Measurements from ENCODE around the gene GLI2. TPM values are rescaled to one million over a fixed set of nuclear protein-coding genes. Genes with fewer than 3 reads are reported as not detected.

The GLI2 gene
- total RNA-seq, 1 experiment from 2014 or later: 11.6 TPM

DNA sequence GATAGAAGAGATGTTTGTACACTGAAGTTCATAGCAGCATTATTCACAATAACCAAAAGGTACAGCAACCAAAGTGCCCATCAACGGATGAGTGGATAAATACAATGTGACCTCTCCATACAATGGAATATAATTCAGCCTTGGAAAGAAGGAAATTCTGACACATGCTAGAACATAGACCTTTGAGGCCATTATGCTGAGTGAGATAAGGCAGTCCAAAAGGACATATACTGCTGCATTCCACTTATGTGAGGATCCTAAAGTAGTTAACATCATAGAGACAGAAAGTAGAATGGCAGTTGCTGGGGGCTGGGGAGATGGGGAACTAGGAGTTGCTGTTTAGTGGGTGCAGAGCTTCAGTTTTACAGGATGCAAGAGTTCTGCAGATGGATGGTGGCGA, 38.2 kb upstream of the GLI2 start:
- Histone ChIP-seq H2AFZ (no peak overlapping the region), H3K9me3 (ENCODE audit: insufficient read depth, low read depth) (no peaks in the 10 kb centered on the region), H3K36me3 (ENCODE audit: low read depth) (no peaks in the 10 kb centered on the region), H3K27ac (no peak overlapping the region), H3F3A (ENCODE audit: insufficient read depth, low read depth) (no peaks in the 10 kb centered on the region), H3K4me2 (no peak overlapping the region), H3K9me2 (ENCODE audit: insufficient read depth) (no peaks in the 10 kb centered on the region), H3K4me3 (no peak overlapping the region), H4K20me1 (ENCODE audit: insufficient read depth) (no peaks in the 10 kb centered on the region), H3K27me3 (ENCODE audit: insufficient read depth, low read depth) (peaks cover 33% of the 10 kb centered on the region), H3K4me1 (replicated peaks; ENCODE audit: insufficient read depth) (no peaks in the 10 kb centered on the region), H3K79me2 (ENCODE audit: low read depth) (no peaks in the 10 kb centered on the region)
- CTCF ChIA-PET: no interaction called here
- TF ChIP-seq, protein P1, sequence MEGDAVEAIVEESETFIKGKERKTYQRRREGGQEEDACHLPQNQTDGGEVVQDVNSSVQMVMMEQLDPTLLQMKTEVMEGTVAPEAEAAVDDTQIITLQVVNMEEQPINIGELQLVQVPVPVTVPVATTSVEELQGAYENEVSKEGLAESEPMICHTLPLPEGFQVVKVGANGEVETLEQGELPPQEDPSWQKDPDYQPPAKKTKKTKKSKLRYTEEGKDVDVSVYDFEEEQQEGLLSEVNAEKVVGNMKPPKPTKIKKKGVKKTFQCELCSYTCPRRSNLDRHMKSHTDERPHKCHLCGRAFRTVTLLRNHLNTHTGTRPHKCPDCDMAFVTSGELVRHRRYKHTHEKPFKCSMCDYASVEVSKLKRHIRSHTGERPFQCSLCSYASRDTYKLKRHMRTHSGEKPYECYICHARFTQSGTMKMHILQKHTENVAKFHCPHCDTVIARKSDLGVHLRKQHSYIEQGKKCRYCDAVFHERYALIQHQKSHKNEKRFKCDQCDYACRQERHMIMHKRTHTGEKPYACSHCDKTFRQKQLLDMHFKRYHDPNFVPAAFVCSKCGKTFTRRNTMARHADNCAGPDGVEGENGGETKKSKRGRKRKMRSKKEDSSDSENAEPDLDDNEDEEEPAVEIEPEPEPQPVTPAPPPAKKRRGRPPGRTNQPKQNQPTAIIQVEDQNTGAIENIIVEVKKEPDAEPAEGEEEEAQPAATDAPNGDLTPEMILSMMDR (conservative IDR thresholded peaks at IDR 0.05): no peak
- no peak for TF ChIP-seq EZH2 (IDR thresholded peaks at IDR 0.05; ENCODE audit: low read depth)
- POLR2A ChIA-PET (ENCODE audit: unreplicated experiment): no interaction called here
- BruUV-seq (replicated peaks): no TSS peak
- DNase-seq: no peak
- intact Hi-C loops (cut with micrococcal nuclease; ENCODE audit: unreplicated experiment): loop anchor here (5.0 to 10.0 kb wide), 2 partner anchors 95 to 657 kb away; no protein-coding TSS in a partner anchor

DNA sequence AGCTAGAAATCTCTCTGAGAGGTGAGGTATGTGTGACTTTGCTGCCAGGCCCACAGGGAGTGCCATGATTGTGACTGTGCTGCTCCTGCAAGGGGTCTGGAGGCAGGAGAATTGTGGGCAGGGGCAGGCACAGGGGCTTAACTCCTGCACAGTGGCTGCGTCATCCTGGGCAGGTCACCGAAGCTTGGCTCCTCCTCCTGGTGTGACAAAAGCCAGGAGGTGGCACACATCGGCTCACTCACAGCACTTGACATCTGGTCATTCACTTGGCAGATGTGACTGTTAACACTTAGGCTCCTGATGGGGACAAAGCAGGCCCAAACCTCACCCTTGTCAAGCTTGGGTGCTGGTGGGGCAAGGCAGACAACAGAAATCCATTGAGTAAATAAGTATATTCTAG, 36.4 kb upstream of the GLI2 start:
- H3K4me1 ChIP-seq (replicated peaks; ENCODE audit: insufficient read depth): no peaks in the 10 kb centered on the region
- POLR2A ChIA-PET (ENCODE audit: unreplicated experiment): no interaction called here
- H3K27me3 ChIP-seq (ENCODE audit: insufficient read depth, low read depth): peaks cover 27% of the 10 kb centered on the region
- H3K27ac ChIP-seq: no peak overlapping the region
- H2AFZ ChIP-seq: no peak overlapping the region
- intact Hi-C loops (cut with micrococcal nuclease; ENCODE audit: unreplicated experiment): loop anchor here (5.0 to 10.0 kb wide), 2 partner anchors 93 to 656 kb away; no protein-coding TSS in a partner anchor
- TF ChIP-seq, protein P1 (conservative IDR thresholded peaks at IDR 0.05): no peak
- no peak for TF ChIP-seq EZH2 (IDR thresholded peaks at IDR 0.05; ENCODE audit: low read depth)
- H3F3A ChIP-seq (ENCODE audit: insufficient read depth, low read depth): no peaks in the 10 kb centered on the region
- no peak overlapping the region for H3K4me3 ChIP-seq
- no peaks in the 10 kb centered on the region for H3K9me3 ChIP-seq (ENCODE audit: insufficient read depth, low read depth)
- BruUV-seq (replicated peaks): no TSS peak
- H4K20me1 ChIP-seq (ENCODE audit: insufficient read depth): no peaks in the 10 kb centered on the region
- no peak overlapping the region for H3K4me2 ChIP-seq
- CTCF ChIA-PET: no interaction called here
- DNase-seq: no peak
- no peaks in the 10 kb centered on the region for H3K79me2 ChIP-seq (ENCODE audit: low read depth)
- no peaks in the 10 kb centered on the region for H3K9me2 ChIP-seq (ENCODE audit: insufficient read depth)
- no peaks in the 10 kb centered on the region for H3K36me3 ChIP-seq (ENCODE audit: low read depth)

GRCh38 chr2:120700659-120701058, 35.0 kb upstream of the GLI2 start:
- no peak for DNase-seq
- no peaks in the 10 kb centered on the region for H3F3A ChIP-seq (ENCODE audit: insufficient read depth, low read depth)
- intact Hi-C loops (cut with micrococcal nuclease; ENCODE audit: unreplicated experiment): no loop called here
- H3K9me3 ChIP-seq (ENCODE audit: insufficient read depth, low read depth): no peaks in the 10 kb centered on the region
- no peak overlapping the region for H2AFZ ChIP-seq
- no peak overlapping the region for H3K27ac ChIP-seq
- no TSS peak for BruUV-seq (replicated peaks)
- TF ChIP-seq, protein P1 (conservative IDR thresholded peaks at IDR 0.05): no peak
- TF ChIP-seq EZH2 (IDR thresholded peaks at IDR 0.05; ENCODE audit: low read depth): no peak
- no peaks in the 10 kb centered on the region for H4K20me1 ChIP-seq (ENCODE audit: insufficient read depth)
- no peaks in the 10 kb centered on the region for H3K36me3 ChIP-seq (ENCODE audit: low read depth)
- no peaks in the 10 kb centered on the region for H3K79me2 ChIP-seq (ENCODE audit: low read depth)
- CTCF ChIA-PET: no interaction called here
- no peaks in the 10 kb centered on the region for H3K9me2 ChIP-seq (ENCODE audit: insufficient read depth)
- H3K27me3 ChIP-seq (ENCODE audit: insufficient read depth, low read depth): peaks cover 20% of the 10 kb centered on the region
- H3K4me2 ChIP-seq: no peak overlapping the region
- no peaks in the 10 kb centered on the region for H3K4me1 ChIP-seq (replicated peaks; ENCODE audit: insufficient read depth)
- POLR2A ChIA-PET (ENCODE audit: unreplicated experiment): no interaction called here
- H3K4me3 ChIP-seq: no peak overlapping the region

All from PC-9 (cell line).